Astrocyte (in vitro differentiated cells and primary cell): ENCODE data around the gene ECHS1. TPM values are rescaled to one million over a fixed set of nuclear protein-coding genes. Genes with fewer than 3 reads are reported as not detected.

ENCODE experiments used
- DNase-seq: peaks from one replicate; pipeline ENCODE4 v3.0.0-alpha.2; 2010; ENCODE audit warnings: low read depth
- FAIRE-seq: peaks from 2 replicates; lab custom pipeline; 2011; peaks lifted over from hg19 to GRCh38; lab: Jason Lieb, UNC
- H2AFZ ChIP-seq: 2 replicates; pipeline ENCODE4 v1.6.0; 2012; ENCODE audit warnings: low read depth, low read length, inconsistent platforms
- H3K27ac ChIP-seq: 2 replicates; pipeline ENCODE4 v1.5.1; 2011; ENCODE audit warnings: low read depth, low read length, inconsistent platforms
- H3K27me3 ChIP-seq: 2 replicates; pipeline ENCODE4 v1.6.0; 2011; ENCODE audit warnings: low read length, inconsistent platforms; ENCODE audit not compliant: insufficient read depth
- H3K36me3 ChIP-seq: 2 replicates; pipeline ENCODE4 v1.5.1; 2011; ENCODE audit warnings: low read length, inconsistent platforms; ENCODE audit not compliant: insufficient read depth
- H3K4me1 ChIP-seq: 2 replicates; pipeline ENCODE4 v1.5.1; 2011; ENCODE audit warnings: low read length, inconsistent platforms; ENCODE audit not compliant: insufficient read depth
- H3K4me2 ChIP-seq: 2 replicates; pipeline ENCODE4 v1.6.0; 2012; ENCODE audit warnings: low read length, inconsistent platforms
- H3K4me3 ChIP-seq: 2 replicates; pipeline ENCODE4 v1.5.1; 2011; ENCODE audit warnings: low read depth, mild to moderate bottlenecking, low read length, inconsistent platforms; ENCODE audit not compliant: insufficient read depth
- H3K79me2 ChIP-seq: 2 replicates; pipeline ENCODE4 v1.6.0; 2012; ENCODE audit warnings: mild to moderate bottlenecking, low read length, inconsistent platforms; ENCODE audit not compliant: insufficient read depth
- H3K9ac ChIP-seq: 2 replicates; pipeline ENCODE4 v1.6.0; 2012; ENCODE audit warnings: mild to moderate bottlenecking, low read length, inconsistent platforms
- H3K9me3 ChIP-seq: 2 replicates; pipeline ENCODE4 v1.5.1; 2012; ENCODE audit warnings: low read depth, mild to moderate bottlenecking, low read length, inconsistent platforms; ENCODE audit not compliant: insufficient read depth
- H4K20me1 ChIP-seq: 2 replicates; pipeline ENCODE4 v1.6.0; 2012; ENCODE audit warnings: low read length, inconsistent platforms; ENCODE audit not compliant: insufficient read depth
- H3K27ac Mint-ChIP-seq: one replicate; pipeline ENCODE4 v1.8.0; 2021; ENCODE audit warnings: mild to moderate bottlenecking, mixed read lengths; ENCODE audit not compliant: unreplicated experiment
- H3K27me3 Mint-ChIP-seq: one replicate; pipeline ENCODE4 v1.8.0; 2021; ENCODE audit warnings: low read depth, mixed read lengths; ENCODE audit not compliant: unreplicated experiment
- H3K36me3 Mint-ChIP-seq: one replicate; pipeline ENCODE4 v1.8.0; 2021; ENCODE audit warnings: low read depth, mixed read lengths; ENCODE audit not compliant: unreplicated experiment
- H3K4me1 Mint-ChIP-seq: one replicate; pipeline ENCODE4 v1.8.0; 2021; ENCODE audit warnings: low read depth, mixed read lengths; ENCODE audit not compliant: unreplicated experiment
- H3K4me3 Mint-ChIP-seq: one replicate; pipeline ENCODE4 v1.8.0; 2021; ENCODE audit warnings: mild to moderate bottlenecking, moderate library complexity, mixed read lengths; ENCODE audit not compliant: unreplicated experiment
- H3K9me3 Mint-ChIP-seq: one replicate; pipeline ENCODE4 v1.8.0; 2021; ENCODE audit warnings: mild to moderate bottlenecking, mixed read lengths; ENCODE audit not compliant: unreplicated experiment
- EZH2 ChIP-seq: IDR thresholded peaks from 2 replicates; pipeline ENCODE4 v1.6.1; 2012; ENCODE audit warnings: mild to moderate bottlenecking, low read length, inconsistent platforms; ENCODE audit not compliant: insufficient read depth
- total RNA-seq: library from RNA; stranded (reverse); gene quantifications from 2 replicates; pipeline ENCODE4 v1.2.1, GENCODE V29; 2021
- TF ChIP-seq, protein P1 (sequence below): IDR thresholded peaks from 2 replicates; pipeline ENCODE4 v1.5.1; 2011; ENCODE audit warnings: low read depth, mild to moderate bottlenecking, inconsistent platforms, low read length, moderate library complexity; ENCODE audit not compliant: insufficient read depth

Gene ECHS1
- total RNA-seq, 1 donor from 2014 or later = 90.9 TPM

DNA sequence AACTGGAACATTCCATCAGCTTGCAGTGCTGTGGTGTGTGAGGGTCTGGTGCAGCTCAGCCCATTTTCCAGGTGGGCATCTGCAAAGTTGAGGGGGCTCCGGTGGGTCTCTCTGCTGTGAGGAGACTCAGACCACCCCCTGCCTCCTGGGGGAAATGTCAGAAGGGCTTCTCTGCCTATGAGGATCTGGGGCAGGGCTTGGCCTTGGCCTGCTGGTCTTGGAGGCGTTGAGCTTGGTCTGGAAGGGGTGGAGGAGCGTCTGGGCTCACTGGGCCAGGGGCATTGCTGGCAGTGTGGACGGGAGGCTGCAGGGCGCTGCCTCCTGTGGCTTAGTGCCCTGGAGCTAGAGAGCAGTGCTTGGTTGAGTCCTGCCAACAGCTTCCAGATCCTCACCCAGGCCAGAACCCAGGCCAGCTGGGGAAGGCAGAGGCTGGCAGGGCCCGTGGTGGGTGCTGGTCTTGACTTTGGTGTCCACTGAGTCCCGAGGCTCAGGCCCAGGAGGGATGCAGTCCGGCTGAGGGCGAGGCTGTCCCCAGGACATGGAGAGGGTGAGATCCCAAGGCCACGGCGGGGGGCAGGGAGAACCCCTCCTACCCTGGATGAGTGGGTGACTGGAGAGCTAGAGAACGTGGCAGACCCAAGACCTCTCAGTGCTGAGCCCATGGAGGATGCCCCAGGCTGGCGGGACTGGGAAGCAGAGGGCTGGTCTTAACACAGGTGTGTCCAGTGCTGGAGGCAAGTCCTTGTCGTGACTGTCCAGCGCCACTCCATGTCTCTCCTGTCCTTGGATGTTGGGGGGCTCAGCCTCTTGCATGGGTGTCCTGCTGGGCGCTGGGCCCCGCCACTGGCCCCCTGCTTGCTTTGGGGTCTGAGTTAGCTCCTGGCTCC is 48.4 kb upstream of the ECHS1 start:
- Mint-ChIP-seq H3K27ac (no peak overlapping the region), H3K4me1 (no peaks in the 10 kb centered on the region), H3K4me3 (no peak overlapping the region), H3K27me3 (peaks cover 1% of the 10 kb centered on the region), H3K9me3 (peaks cover 3% of the 10 kb centered on the region), H3K36me3 (peaks cover 12% of the 10 kb centered on the region)
- no peak overlapping the region for H3K27ac ChIP-seq
- H3K36me3 ChIP-seq = no peaks in the 10 kb centered on the region
- no peak overlapping the region for H3K9ac ChIP-seq
- DNase-seq (no peak), FAIRE-seq (no peak)
- H4K20me1 ChIP-seq = peaks cover 43% of the 10 kb centered on the region
- no peaks in the 10 kb centered on the region for H3K4me1 ChIP-seq
- no peaks in the 10 kb centered on the region for H3K9me3 ChIP-seq
- H3K27me3 ChIP-seq = no peaks in the 10 kb centered on the region
- no peak overlapping the region for H3K4me3 ChIP-seq
- no peak overlapping the region for H2AFZ ChIP-seq
- no peaks in the 10 kb centered on the region for H3K79me2 ChIP-seq
- TF ChIP-seq EZH2 = no peak
- TF ChIP-seq, protein P1, sequence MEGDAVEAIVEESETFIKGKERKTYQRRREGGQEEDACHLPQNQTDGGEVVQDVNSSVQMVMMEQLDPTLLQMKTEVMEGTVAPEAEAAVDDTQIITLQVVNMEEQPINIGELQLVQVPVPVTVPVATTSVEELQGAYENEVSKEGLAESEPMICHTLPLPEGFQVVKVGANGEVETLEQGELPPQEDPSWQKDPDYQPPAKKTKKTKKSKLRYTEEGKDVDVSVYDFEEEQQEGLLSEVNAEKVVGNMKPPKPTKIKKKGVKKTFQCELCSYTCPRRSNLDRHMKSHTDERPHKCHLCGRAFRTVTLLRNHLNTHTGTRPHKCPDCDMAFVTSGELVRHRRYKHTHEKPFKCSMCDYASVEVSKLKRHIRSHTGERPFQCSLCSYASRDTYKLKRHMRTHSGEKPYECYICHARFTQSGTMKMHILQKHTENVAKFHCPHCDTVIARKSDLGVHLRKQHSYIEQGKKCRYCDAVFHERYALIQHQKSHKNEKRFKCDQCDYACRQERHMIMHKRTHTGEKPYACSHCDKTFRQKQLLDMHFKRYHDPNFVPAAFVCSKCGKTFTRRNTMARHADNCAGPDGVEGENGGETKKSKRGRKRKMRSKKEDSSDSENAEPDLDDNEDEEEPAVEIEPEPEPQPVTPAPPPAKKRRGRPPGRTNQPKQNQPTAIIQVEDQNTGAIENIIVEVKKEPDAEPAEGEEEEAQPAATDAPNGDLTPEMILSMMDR = no peak
- no peak overlapping the region for H3K4me2 ChIP-seq

DNA sequence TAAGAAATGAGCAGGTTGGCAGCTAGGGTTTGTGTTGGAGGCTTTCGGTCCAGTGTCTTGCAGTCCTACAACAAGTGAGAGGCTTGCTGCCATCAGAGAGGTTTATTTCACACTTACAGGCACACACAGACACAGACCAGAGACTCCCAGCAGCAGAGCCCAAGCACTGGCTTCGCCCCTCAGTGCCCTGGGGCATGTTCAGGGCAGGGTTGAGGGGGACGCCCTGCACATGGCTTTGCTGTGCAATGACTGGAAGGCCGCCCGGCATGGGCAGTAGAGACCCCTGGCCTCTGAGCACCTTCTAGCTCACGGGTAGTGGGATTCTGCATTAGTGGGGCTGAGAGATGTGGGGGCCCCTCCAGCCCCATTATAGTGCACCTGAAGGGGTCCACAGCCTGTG is 47.4 kb upstream of the ECHS1 start:
- no peaks in the 10 kb centered on the region for H3K4me1 ChIP-seq
- FAIRE-seq (no peak), DNase-seq (no peak)
- H3K9me3 ChIP-seq = no peaks in the 10 kb centered on the region
- H4K20me1 ChIP-seq = peaks cover 48% of the 10 kb centered on the region
- H3K36me3 ChIP-seq = peaks cover 3% of the 10 kb centered on the region
- peaks cover 3% of the 10 kb centered on the region for H3K9me3 Mint-ChIP-seq
- H3K27ac Mint-ChIP-seq = no peak overlapping the region
- peaks cover 16% of the 10 kb centered on the region for H3K36me3 Mint-ChIP-seq
- no peaks in the 10 kb centered on the region for H3K27me3 Mint-ChIP-seq
- H2AFZ ChIP-seq = no peak overlapping the region
- no peak for TF ChIP-seq EZH2
- TF ChIP-seq, protein P1 = no peak
- H3K4me3 ChIP-seq = no peak overlapping the region
- H3K27ac ChIP-seq = no peak overlapping the region
- no peak overlapping the region for H3K9ac ChIP-seq
- H3K79me2 ChIP-seq = peaks cover 5% of the 10 kb centered on the region
- no peak overlapping the region for H3K4me2 ChIP-seq
- no peaks in the 10 kb centered on the region for H3K27me3 ChIP-seq
- no peak overlapping the region for H3K4me3 Mint-ChIP-seq
- no peaks in the 10 kb centered on the region for H3K4me1 Mint-ChIP-seq

DNA sequence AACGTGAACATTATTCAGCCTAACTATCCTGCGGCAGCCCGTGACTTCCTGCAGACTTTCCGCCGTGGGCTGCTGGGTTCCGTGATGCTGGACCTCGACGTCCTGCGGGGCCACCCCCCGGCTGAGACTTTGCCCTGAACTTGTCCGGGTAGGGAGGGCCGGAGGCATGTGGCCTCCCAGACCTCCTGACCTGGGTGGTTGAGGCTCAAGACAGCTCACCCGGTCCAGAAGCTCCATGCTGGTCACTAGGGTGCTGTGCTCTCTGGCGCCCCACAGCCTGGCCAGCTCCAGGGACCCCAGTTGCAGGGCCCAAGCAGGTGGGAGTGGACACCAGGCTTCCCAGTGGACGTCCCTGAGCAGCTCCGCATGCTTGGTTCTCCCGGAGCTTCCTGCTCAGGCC is 46.9 kb upstream of the ECHS1 start:
- H3K36me3 ChIP-seq = peaks cover 8% of the 10 kb centered on the region
- no peak overlapping the region for H3K9ac ChIP-seq
- H3K9me3 ChIP-seq = no peaks in the 10 kb centered on the region
- H3K4me1 Mint-ChIP-seq = no peaks in the 10 kb centered on the region
- FAIRE-seq = no peak
- H3K4me1 ChIP-seq = no peaks in the 10 kb centered on the region
- H3K4me2 ChIP-seq = no peak overlapping the region
- peaks cover 9% of the 10 kb centered on the region for H3K79me2 ChIP-seq
- no peak overlapping the region for H3K27ac Mint-ChIP-seq
- H3K4me3 ChIP-seq = no peak overlapping the region
- TF ChIP-seq EZH2 = no peak
- TF ChIP-seq, protein P1 = no peak
- H3K36me3 Mint-ChIP-seq = peaks cover 22% of the 10 kb centered on the region
- H3K27ac ChIP-seq = no peak overlapping the region
- no peaks in the 10 kb centered on the region for H3K27me3 ChIP-seq
- no peak overlapping the region for H2AFZ ChIP-seq
- no peaks in the 10 kb centered on the region for H3K27me3 Mint-ChIP-seq
- no peak for DNase-seq
- H4K20me1 ChIP-seq = peaks cover 53% of the 10 kb centered on the region
- no peak overlapping the region for H3K4me3 Mint-ChIP-seq
- H3K9me3 Mint-ChIP-seq = peaks cover 7% of the 10 kb centered on the region
